Measurements from ENCODE around the gene SORCS2. TPM values are rescaled to one million over a fixed set of nuclear protein-coding genes. Genes with fewer than 3 reads are reported as not detected.

Gene SORCS2
- total and polyA plus RNA-seq, 2 of the 8 experiments (the other 6 are each of a cell fraction or from before 2014, with no cell fraction given), result 0.36 to 1.8 TPM

DNA sequence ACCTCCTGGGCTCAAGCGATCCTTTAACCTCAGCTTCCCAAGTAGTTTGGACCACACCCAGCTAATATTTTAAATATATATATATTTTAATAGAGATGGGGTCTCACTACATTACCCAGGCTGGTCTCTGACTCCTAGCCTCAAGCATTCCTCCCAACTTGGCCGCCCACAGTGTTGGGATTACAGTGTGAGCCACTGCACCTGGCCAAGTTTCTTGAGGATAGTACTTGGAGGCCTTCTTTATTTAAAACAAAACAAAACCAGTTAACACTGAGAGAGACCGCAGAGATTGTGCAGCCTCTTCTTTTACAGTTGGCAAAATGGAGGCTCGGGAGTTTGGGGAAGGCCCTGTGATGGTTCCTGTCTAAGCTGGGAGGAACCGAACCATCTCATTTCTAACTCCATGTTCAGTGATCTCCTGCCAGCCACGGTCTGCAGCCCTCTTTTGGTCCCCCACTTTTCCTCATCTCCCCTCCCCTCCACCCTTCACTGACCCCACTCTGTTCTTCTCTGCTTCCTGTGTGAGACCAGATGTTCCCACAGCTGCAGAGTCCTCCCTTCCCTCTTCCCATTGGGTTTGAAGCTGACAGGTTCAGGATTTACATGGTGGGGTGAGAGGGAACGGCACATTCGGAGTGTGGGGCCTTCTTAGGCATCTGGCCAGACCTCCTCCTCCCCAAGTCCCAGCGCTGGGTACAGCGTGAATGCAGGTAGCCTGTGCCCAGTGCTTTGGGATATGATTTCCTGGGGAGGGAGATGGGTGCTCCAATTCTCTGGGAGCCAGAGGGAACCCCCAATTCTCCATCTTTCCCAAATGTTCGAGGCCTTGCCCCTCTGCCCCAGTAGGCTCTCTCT lies 1.4 kb upstream of the SORCS2 start:
- no peak overlapping the region for H2BK5ac ChIP-seq (ENCODE audit: low read depth, low read length)
- H4K5ac ChIP-seq (ENCODE audit: insufficient read length, low read depth, low read length), result no peak overlapping the region
- no peak overlapping the region for H3K4ac ChIP-seq (replicated peaks; ENCODE audit: insufficient read length, low read depth, low read length)
- H3K14ac ChIP-seq (ENCODE audit: insufficient read length), result no peak overlapping the region
- TF ChIP-seq POLR2A (IDR thresholded peaks at IDR 0.05; ENCODE audit: control extremely low read depth in 1 of 2, low read depth in 2 of 2, low read length in 2 of 2) (no peak), SRF (IDR thresholded peaks at IDR 0.05; ENCODE audit: low read depth, low read length) (no peak), CTBP2 (IDR thresholded peaks at IDR 0.05; ENCODE audit: borderline replicate concordance, insufficient read depth, insufficient read length, low read length) (no peak), TBP (IDR thresholded peaks at IDR 0.05; ENCODE audit: low read depth, low read length) (no peak), CBX8 (IDR thresholded peaks at IDR 0.05; ENCODE audit: borderline replicate concordance, low read depth, low read length) (no peak)
- TF ChIP-seq, protein P1, sequence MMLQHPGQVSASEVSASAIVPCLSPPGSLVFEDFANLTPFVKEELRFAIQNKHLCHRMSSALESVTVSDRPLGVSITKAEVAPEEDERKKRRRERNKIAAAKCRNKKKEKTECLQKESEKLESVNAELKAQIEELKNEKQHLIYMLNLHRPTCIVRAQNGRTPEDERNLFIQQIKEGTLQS (IDR thresholded peaks at IDR 0.05; ENCODE audit: insufficient read depth, low read depth, low read length), result no peak
- no peak overlapping the region for H3K23ac ChIP-seq (ENCODE audit: insufficient read length)
- H4K20me1 ChIP-seq (replicated peaks in 1 of 2; ENCODE audit: control insufficient read depth in 1 of 2, insufficient read depth in 2 of 2, low read length in 2 of 2), result peaks cover 0 to 9% of the 10 kb centered on the region in 2 experiments
- no peak overlapping the region for H2BK12ac ChIP-seq (ENCODE audit: low read depth, low read length)
- FAIRE-seq (no peak), DNase-seq (ENCODE audit: low read depth in 1 of 2, low spot score in 2 of 2) (no peak)
- ChIA-PET POLR2A (ENCODE audit: partially characterized antibody) (no interaction called here), CTCF (ENCODE audit: partially characterized antibody) (interaction anchor here (1.0 to 2.4 kb wide), 17 partner anchors 14 to 324 kb away, joined by 3 to 14 read pairs (median 5); no protein-coding TSS in a partner anchor)
- H3K79me2 ChIP-seq (ENCODE audit: control insufficient read depth in 1 of 2, insufficient read depth in 2 of 2, low read length in 2 of 2), result no peaks in the 10 kb centered on the region
- H3K79me1 ChIP-seq (ENCODE audit: low read depth, low read length), result no peaks in the 10 kb centered on the region
- H2AFZ ChIP-seq (ENCODE audit: low read length), result no peak overlapping the region
- H4K91ac ChIP-seq (replicated peaks; ENCODE audit: insufficient read length, low read length), result no peak overlapping the region
- 87% methylated on average over 10 of the region's 11 CpGs; no CpG with 5 or more reads in 1 of the 2 experiments for WGBS, 2 experiments (ENCODE audit: extremely low coverage in 1 of 2, insufficient coverage in 1 of 2, insufficient read length in 1 of 2, insufficient replicate concordance in 2 of 2, low coverage in 1 of 2, low lambda C conversion rate in 2 of 2, missing lambda C conversion rate in 1 of 2)
- no peak overlapping the region for H2AK5ac ChIP-seq (ENCODE audit: low read depth, low read length)
- no peak overlapping the region for H3K27ac ChIP-seq (ENCODE audit: low read depth, low read length)
- no peak overlapping the region for H2BK120ac ChIP-seq (replicated peaks; ENCODE audit: low read depth, low read length)
- no peak overlapping the region for H3K9ac ChIP-seq (replicated peaks in 1 of 4; ENCODE audit: extremely low read depth in 1 of 4, low read depth in 3 of 4, low read length in 3 of 4)
- H2BK20ac ChIP-seq (ENCODE audit: low read length), result no peak overlapping the region
- no peak overlapping the region for H3K56ac ChIP-seq (replicated peaks; ENCODE audit: insufficient read length, low read depth, low read length)
- peaks cover 10 to 53% (median 35%) of the 10 kb centered on the region in 4 experiments for H3K27me3 ChIP-seq (replicated peaks in 1 of 4; ENCODE audit: control insufficient read depth in 3 of 4, extremely low read depth in 1 of 4, insufficient read depth in 3 of 4, low read length in 3 of 4)
- no peak overlapping the region for H2BK15ac ChIP-seq (ENCODE audit: low read length)
- H3K4me3 ChIP-seq (ENCODE audit: extremely low read depth in 1 of 4, insufficient read depth in 2 of 4, low read depth in 3 of 4, low read length in 4 of 4), result no peak overlapping the region
- H3K23me2 ChIP-seq (ENCODE audit: low read depth, low read length), result peaks cover 8% of the 10 kb centered on the region; the same call in 1 of the 2 replicates
- H3K4me1 ChIP-seq (replicated peaks in 1 of 4; ENCODE audit: control insufficient read depth in 3 of 4, insufficient read depth in 4 of 4, low read length in 3 of 4), result peaks cover 0 to 8% (median 5%) of the 10 kb centered on the region in 4 experiments; a peak in 4 of 7 replicates
- no peaks in the 10 kb centered on the region for H3K9me3 ChIP-seq (ENCODE audit: insufficient read depth in 2 of 2, low read depth in 1 of 2, low read length in 1 of 2)
- no peaks in the 10 kb centered on the region for H3K36me3 ChIP-seq (ENCODE audit: control insufficient read depth in 2 of 4, insufficient read depth in 4 of 4, low read length in 3 of 4)
- no peak overlapping the region for H4K8ac ChIP-seq (ENCODE audit: extremely low read depth, insufficient read depth, low read length)
- no peak overlapping the region for H3K4me2 ChIP-seq (ENCODE audit: insufficient read depth in 1 of 2, low read depth in 2 of 2, low read length in 2 of 2)
- H3K18ac ChIP-seq (ENCODE audit: extremely low read depth, low read length), result no peak overlapping the region
